GM12878 (cell line): Measurements from ENCODE around the gene CEP135. TPM values are rescaled to one million over a fixed set of nuclear protein-coding genes. Genes with fewer than 3 reads are reported as not detected.

Source experiments
- ATAC-seq: fragments of 200-7000 bp; cut with Tn5 transposase; 3 replicates; pipeline ENCODE4 v1.9.1; 2020; ENCODE audit warnings: mild to moderate bottlenecking, moderate library complexity
- BruUV-seq: library from RNA; stranded (reverse); fragments of 400-500 nt; replicated peaks from 2 replicates; lab custom pipeline; 2021; lab: Mats Ljungman, UMichigan
- CTCF ChIA-PET: fragments of 300-600 bp; sonication (Branson Sonifier 250); formaldehyde crosslinking; extraction: SDS; loops from one replicate; lab custom pipeline; 2021; ENCODE audit warnings: inconsistent platforms; lab: Yijun Ruan, JAX
- POLR2A ChIA-PET: fragments of 350-600 bp; formaldehyde crosslinking; extraction: SDS; loops from one replicate; lab custom pipeline; 2021; ENCODE audit warnings: inconsistent platforms; lab: Charles Lee
- RAD21 ChIA-PET: fragments of 300-600 bp; sonication (Branson Sonifier 250); formaldehyde crosslinking; loops from one replicate; lab custom pipeline; 2023; ENCODE audit warnings: antibody characterized with exemption; ENCODE audit not compliant: unreplicated experiment; lab: Charles Lee
- SMC1A ChIA-PET: fragments of 300-600 bp; sonication (Branson Sonifier 250); formaldehyde crosslinking; loops from one replicate; lab custom pipeline; 2023; ENCODE audit not compliant: unreplicated experiment, uncharacterized antibody; lab: Charles Lee
- DNase-seq: peaks from one replicate; pipeline ENCODE4 v3.0.0-alpha.2; 2011; ENCODE audit warnings: low read depth, low spot score
- FAIRE-seq: peaks from 3 replicates; lab custom pipeline; 2011; peaks lifted over from hg19 to GRCh38; lab: Jason Lieb, UNC
- H2AFZ ChIP-seq: 2 replicates; pipeline ENCODE4 v1.6.0; 2011; ENCODE audit warnings: low read depth, low read length, control low read depth; ENCODE audit not compliant: control insufficient read depth
- H3K27ac ChIP-seq: 2 replicates; pipeline ENCODE4 v1.5.1; 2011; ENCODE audit warnings: control low read depth; ENCODE audit not compliant: control insufficient read depth, insufficient read depth
- H3K27me3 ChIP-seq, 2 experiments: replicated peaks in 1 of 2; 2 replicates each; pipeline versions ENCODE4 v1.6.0 to v1.6.1; 2011; ENCODE audit warnings: low read length in 1 of 2; ENCODE audit not compliant: control insufficient read depth in 2 of 2, insufficient read depth in 2 of 2
- H3K36me3 ChIP-seq, 2 experiments: 2 replicates each; pipeline ENCODE4 v1.5.1; 2011; ENCODE audit warnings: low read length in 1 of 2; ENCODE audit not compliant: control insufficient read depth in 2 of 2, insufficient read depth in 2 of 2
- H3K4me1 ChIP-seq: 2 replicates; pipeline ENCODE4 v1.6.1; 2011; ENCODE audit warnings: mild to moderate bottlenecking, low read length, moderate library complexity, mixed read lengths; ENCODE audit not compliant: control insufficient read depth, insufficient read depth
- H3K4me2 ChIP-seq: 2 replicates; pipeline ENCODE4 v1.6.0; 2011; ENCODE audit warnings: control low read depth; ENCODE audit not compliant: control insufficient read depth, insufficient read depth
- H3K4me3 ChIP-seq: fragments of 200-600 bp; sonication (generic); 2 replicates; pipeline ENCODE4 v1.5.1; 2016
- H3K79me2 ChIP-seq: 2 replicates; pipeline ENCODE4 v1.6.0; 2011; ENCODE audit warnings: low read length; ENCODE audit not compliant: control insufficient read depth, insufficient read depth
- H3K9ac ChIP-seq: 2 replicates; pipeline ENCODE4 v1.8.0; 2011; ENCODE audit warnings: low read length, control low read depth, mixed read lengths; ENCODE audit not compliant: control insufficient read depth, insufficient read depth
- H3K9me3 ChIP-seq: replicated peaks from 3 replicates; pipeline ENCODE4 v1.5.1; 2011; ENCODE audit warnings: mild to moderate bottlenecking, low read length; ENCODE audit not compliant: control insufficient read depth, insufficient read depth
- H4K20me1 ChIP-seq: 2 replicates; pipeline ENCODE4 v1.6.0; 2011; ENCODE audit not compliant: control insufficient read depth, insufficient read depth
- CREB1 ChIP-seq: IDR thresholded peaks from 2 replicates; pipeline ENCODE4 v1.6.1; 2012; ENCODE audit warnings: low read depth, mild to moderate bottlenecking, inconsistent platforms
- IRF4 ChIP-seq: IDR thresholded peaks from 2 replicates; pipeline ENCODE4 v1.6.1; 2011; ENCODE audit warnings: low read depth, low read length
- MYC ChIP-seq: IDR thresholded peaks from 2 replicates; pipeline ENCODE4 v1.6.1; 2011; ENCODE audit warnings: mild to moderate bottlenecking, low read length, moderate library complexity, inconsistent platforms; ENCODE audit not compliant: insufficient read depth, insufficient replicate concordance, insufficient read length, severe bottlenecking
- POLR2AphosphoS2 ChIP-seq: IDR thresholded peaks from 2 replicates; pipeline ENCODE4 v1.6.1; 2011; ENCODE audit warnings: low read depth, mild to moderate bottlenecking, low read length, improper control_type of control experiment, moderate library complexity
- SMAD1 ChIP-seq: fragments of 450-650 bp; IDR thresholded peaks from 2 replicates; pipeline ENCODE4 v1.6.1; 2018; ENCODE audit warnings: mild to moderate bottlenecking, low read depth; ENCODE audit not compliant: partially characterized antibody
- SREBF1 ChIP-seq: IDR thresholded peaks from 2 replicates; pipeline ENCODE4 v1.6.1; 2012; ENCODE audit warnings: mild to moderate bottlenecking, low read length
- SREBF2 ChIP-seq: IDR thresholded peaks from 2 replicates; pipeline ENCODE4 v1.6.1; 2012; ENCODE audit warnings: mild to moderate bottlenecking, low read length
- WGBS: methylation state at CpG from one replicate; pipeline ENCODE4 v1.1.6; 2016; ENCODE audit warnings: low lambda C conversion rate; ENCODE audit not compliant: insufficient replicate concordance, insufficient coverage; ENCODE audit errors: missing lambda C conversion rate; 5-methylcytosine and 5-hydroxymethylcytosine counted together
- in situ Hi-C: fragments of 300-500 bp; cut with MboI; formaldehyde crosslinking; loops from 9 replicates; pipeline ENCODE4 v1.14.3; 2018; ENCODE audit warnings: mixed read lengths
- intact Hi-C: fragments of 100-400 bp; cut with micrococcal nuclease; formaldehyde crosslinking; loops from one replicate; pipeline ENCODE4 v1.14.2; 2022; ENCODE audit not compliant: unreplicated experiment
- polyA plus RNA-seq, 11 experiments: library from polyadenylated mRNA; depleted of rRNA in 4 of 11; unstranded in 6 of 11; stranded (reverse) in 5 of 11; fragments of >200 nt; fragmentation: Nextera tagmentation in 4 of 11; fragmentation: Illumina TruSeq in 1 of 11; extraction: Ambion mirVana in 4 of 11; extraction: Trizol in 1 of 11; gene quantifications; 1 replicate in 1 of 11; 2 replicates in 10 of 11; pipeline versions ENCODE4 v1.2.1 to v1.2.3, GENCODE V29; 2011 to 2016; ENCODE audit warnings: inconsistent platforms in 2 of 11, missing spikeins in 2 of 11, low read depth in 1 of 11
- total RNA-seq, 4 experiments: library from RNA; depleted of rRNA in 3 of 4; stranded (reverse); fragments of >200 nt in 3 of 4; fragmentation: Illumina TruSeq in 1 of 4; extraction: Trizol in 1 of 4; gene quantifications; 2 replicates each; pipeline versions ENCODE4 v1.2.1 to v1.2.3, GENCODE V29; 2013 to 2021
- TF ChIP-seq, protein P1 (sequence below): IDR thresholded peaks from 2 replicates; pipeline ENCODE4 v1.6.1; 2011; ENCODE audit warnings: low read depth, mild to moderate bottlenecking, low read length, moderate library complexity, borderline replicate concordance; ENCODE audit errors: extremely low read depth
- TF ChIP-seq, protein P2 (sequence below): IDR thresholded peaks from 2 replicates; pipeline ENCODE4 v1.6.1; 2011; ENCODE audit warnings: mild to moderate bottlenecking, low read depth, low read length, moderate library complexity; ENCODE audit not compliant: insufficient replicate concordance
- TF ChIP-seq, protein P3 (sequence below): fragments of 450-650 bp; IDR thresholded peaks from 2 replicates; pipeline ENCODE4 v1.6.1; 2017; ENCODE audit warnings: mild to moderate bottlenecking, moderate library complexity
- TF ChIP-seq, protein P4 (sequence below): fragments of 450-650 bp; IDR thresholded peaks from 2 replicates; pipeline ENCODE4 v1.6.1; 2017; ENCODE audit warnings: mild to moderate bottlenecking, moderate library complexity
- TF ChIP-seq, protein P5 (sequence below): fragments of 450-650 bp; IDR thresholded peaks from 2 replicates; pipeline ENCODE4 v1.6.1; 2018; ENCODE audit warnings: borderline replicate concordance, mild to moderate bottlenecking; ENCODE audit not compliant: partially characterized antibody

Gene CEP135
- total and polyA plus RNA-seq, 10 of the 15 experiments (the other 5 are each of a cell fraction or from before 2014, with no cell fraction given) = 2.9 to 13.6 (median 10.1) TPM

DNA sequence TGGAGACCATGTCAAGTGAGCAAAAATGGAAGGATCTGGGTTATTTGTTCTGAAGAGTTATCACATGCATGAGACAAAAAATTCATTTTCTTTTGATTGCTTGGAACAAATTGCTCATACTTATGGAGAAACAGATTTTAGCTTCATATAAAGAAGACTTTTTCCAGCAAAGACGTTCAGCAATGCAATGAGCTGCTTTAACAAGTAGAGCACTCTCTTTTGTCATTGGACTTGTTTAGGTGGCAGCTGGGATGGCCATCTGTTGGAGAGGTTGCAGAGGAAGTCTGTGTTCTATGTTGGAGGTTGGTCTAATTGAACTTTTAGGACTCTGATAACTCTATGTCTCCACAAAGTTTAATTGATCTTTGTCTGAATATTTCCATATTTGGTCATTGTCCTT is 19.9 kb upstream of the CEP135 start:
- Histone ChIP-seq H3K9ac (no peak overlapping the region), H3K9me3 (no peaks in the 10 kb centered on the region), H4K20me1 (no peaks in the 10 kb centered on the region), H3K4me3 (no peak overlapping the region), H2AFZ (no peak overlapping the region), H3K79me2 (no peaks in the 10 kb centered on the region), H3K4me2 (no peak overlapping the region), H3K4me1 (no peaks in the 10 kb centered on the region), H3K27me3 (no peaks in the 10 kb centered on the region; a peak in 1 of 4 replicates), H3K36me3 (no peaks in the 10 kb centered on the region), H3K27ac (no peak overlapping the region)
- CTCF ChIA-PET = no interaction called here
- WGBS = 33% methylated on average over 1 of the region's 1 CpG
- in situ Hi-C loops = no loop called here
- POLR2A ChIA-PET = no interaction called here
- no peak for DNase-seq
- SMC1A ChIA-PET = no interaction called here
- BruUV-seq = no TSS peak
- RAD21 ChIA-PET = no interaction called here
- intact Hi-C loops = no loop called here
- FAIRE-seq = no peak
- no peak for ATAC-seq
- TF ChIP-seq MYC = no peak
- TF ChIP-seq, protein P1, sequence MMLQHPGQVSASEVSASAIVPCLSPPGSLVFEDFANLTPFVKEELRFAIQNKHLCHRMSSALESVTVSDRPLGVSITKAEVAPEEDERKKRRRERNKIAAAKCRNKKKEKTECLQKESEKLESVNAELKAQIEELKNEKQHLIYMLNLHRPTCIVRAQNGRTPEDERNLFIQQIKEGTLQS = no peak
- no peak for TF ChIP-seq SREBF1
- no peak for TF ChIP-seq SREBF2
- TF ChIP-seq POLR2AphosphoS2 = no peak
- TF ChIP-seq, protein P2, sequence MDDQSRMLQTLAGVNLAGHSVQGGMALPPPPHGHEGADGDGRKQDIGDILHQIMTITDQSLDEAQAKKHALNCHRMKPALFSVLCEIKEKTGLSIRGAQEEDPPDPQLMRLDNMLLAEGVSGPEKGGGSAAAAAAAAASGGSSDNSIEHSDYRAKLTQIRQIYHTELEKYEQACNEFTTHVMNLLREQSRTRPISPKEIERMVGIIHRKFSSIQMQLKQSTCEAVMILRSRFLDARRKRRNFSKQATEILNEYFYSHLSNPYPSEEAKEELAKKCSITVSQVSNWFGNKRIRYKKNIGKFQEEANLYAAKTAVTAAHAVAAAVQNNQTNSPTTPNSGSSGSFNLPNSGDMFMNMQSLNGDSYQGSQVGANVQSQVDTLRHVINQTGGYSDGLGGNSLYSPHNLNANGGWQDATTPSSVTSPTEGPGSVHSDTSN = no peak
- TF ChIP-seq, protein P3, sequence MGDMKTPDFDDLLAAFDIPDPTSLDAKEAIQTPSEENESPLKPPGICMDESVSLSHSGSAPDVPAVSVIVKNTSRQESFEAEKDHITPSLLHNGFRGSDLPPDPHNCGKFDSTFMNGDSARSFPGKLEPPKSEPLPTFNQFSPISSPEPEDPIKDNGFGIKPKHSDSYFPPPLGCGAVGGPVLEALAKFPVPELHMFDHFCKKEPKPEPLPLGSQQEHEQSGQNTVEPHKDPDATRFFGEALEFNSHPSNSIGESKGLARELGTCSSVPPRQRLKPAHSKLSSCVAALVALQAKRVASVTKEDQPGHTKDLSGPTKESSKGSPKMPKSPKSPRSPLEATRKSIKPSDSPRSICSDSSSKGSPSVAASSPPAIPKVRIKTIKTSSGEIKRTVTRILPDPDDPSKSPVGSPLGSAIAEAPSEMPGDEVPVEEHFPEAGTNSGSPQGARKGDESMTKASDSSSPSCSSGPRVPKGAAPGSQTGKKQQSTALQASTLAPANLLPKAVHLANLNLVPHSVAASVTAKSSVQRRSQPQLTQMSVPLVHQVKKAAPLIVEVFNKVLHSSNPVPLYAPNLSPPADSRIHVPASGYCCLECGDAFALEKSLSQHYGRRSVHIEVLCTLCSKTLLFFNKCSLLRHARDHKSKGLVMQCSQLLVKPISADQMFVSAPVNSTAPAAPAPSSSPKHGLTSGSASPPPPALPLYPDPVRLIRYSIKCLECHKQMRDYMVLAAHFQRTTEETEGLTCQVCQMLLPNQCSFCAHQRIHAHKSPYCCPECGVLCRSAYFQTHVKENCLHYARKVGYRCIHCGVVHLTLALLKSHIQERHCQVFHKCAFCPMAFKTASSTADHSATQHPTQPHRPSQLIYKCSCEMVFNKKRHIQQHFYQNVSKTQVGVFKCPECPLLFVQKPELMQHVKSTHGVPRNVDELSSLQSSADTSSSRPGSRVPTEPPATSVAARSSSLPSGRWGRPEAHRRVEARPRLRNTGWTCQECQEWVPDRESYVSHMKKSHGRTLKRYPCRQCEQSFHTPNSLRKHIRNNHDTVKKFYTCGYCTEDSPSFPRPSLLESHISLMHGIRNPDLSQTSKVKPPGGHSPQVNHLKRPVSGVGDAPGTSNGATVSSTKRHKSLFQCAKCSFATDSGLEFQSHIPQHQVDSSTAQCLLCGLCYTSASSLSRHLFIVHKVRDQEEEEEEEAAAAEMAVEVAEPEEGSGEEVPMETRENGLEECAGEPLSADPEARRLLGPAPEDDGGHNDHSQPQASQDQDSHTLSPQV = no peak
- no peak for TF ChIP-seq SMAD1
- TF ChIP-seq, protein P4, sequence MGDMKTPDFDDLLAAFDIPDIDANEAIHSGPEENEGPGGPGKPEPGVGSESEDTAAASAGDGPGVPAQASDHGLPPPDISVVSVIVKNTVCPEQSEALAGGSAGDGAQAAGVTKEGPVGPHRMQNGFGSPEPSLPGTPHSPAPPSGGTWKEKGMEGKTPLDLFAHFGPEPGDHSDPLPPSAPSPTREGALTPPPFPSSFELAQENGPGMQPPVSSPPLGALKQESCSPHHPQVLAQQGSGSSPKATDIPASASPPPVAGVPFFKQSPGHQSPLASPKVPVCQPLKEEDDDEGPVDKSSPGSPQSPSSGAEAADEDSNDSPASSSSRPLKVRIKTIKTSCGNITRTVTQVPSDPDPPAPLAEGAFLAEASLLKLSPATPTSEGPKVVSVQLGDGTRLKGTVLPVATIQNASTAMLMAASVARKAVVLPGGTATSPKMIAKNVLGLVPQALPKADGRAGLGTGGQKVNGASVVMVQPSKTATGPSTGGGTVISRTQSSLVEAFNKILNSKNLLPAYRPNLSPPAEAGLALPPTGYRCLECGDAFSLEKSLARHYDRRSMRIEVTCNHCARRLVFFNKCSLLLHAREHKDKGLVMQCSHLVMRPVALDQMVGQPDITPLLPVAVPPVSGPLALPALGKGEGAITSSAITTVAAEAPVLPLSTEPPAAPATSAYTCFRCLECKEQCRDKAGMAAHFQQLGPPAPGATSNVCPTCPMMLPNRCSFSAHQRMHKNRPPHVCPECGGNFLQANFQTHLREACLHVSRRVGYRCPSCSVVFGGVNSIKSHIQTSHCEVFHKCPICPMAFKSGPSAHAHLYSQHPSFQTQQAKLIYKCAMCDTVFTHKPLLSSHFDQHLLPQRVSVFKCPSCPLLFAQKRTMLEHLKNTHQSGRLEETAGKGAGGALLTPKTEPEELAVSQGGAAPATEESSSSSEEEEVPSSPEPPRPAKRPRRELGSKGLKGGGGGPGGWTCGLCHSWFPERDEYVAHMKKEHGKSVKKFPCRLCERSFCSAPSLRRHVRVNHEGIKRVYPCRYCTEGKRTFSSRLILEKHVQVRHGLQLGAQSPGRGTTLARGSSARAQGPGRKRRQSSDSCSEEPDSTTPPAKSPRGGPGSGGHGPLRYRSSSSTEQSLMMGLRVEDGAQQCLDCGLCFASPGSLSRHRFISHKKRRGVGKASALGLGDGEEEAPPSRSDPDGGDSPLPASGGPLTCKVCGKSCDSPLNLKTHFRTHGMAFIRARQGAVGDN = no peak
- no peak for TF ChIP-seq IRF4
- TF ChIP-seq, protein P5, sequence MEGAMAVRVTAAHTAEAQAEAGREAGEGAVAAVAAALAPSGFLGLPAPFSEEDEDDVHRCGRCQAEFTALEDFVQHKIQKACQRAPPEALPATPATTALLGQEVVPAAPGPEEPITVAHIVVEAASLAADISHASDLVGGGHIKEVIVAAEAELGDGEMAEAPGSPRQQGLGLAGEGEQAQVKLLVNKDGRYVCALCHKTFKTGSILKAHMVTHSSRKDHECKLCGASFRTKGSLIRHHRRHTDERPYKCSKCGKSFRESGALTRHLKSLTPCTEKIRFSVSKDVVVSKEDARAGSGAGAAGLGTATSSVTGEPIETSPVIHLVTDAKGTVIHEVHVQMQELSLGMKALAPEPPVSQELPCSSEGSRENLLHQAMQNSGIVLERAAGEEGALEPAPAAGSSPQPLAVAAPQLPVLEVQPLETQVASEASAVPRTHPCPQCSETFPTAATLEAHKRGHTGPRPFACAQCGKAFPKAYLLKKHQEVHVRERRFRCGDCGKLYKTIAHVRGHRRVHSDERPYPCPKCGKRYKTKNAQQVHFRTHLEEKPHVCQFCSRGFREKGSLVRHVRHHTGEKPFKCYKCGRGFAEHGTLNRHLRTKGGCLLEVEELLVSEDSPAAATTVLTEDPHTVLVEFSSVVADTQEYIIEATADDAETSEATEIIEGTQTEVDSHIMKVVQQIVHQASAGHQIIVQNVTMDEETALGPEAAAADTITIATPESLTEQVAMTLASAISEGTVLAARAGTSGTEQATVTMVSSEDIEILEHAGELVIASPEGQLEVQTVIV = no peak
- no peak for TF ChIP-seq CREB1
